Panc1 (cell line): Measurements from ENCODE around the gene LRP5. TPM values are rescaled to one million over a fixed set of nuclear protein-coding genes. Genes with fewer than 3 reads are reported as not detected.

ENCODE experiments used
- ATAC-seq: fragments of 200-7000 bp; cut with Tn5 transposase; 2 replicates; pipeline ENCODE4 v1.9.1; 2020; ENCODE audit warnings: mild to moderate bottlenecking, moderate library complexity
- BruUV-seq: library from RNA; stranded (reverse); fragments of 400-500 nt; replicated peaks from 2 replicates; lab custom pipeline; 2021; lab: Mats Ljungman, UMichigan
- CTCF ChIA-PET: fragments of 300-600 bp; sonication (Branson Sonifier 250); formaldehyde crosslinking; loops from one replicate; lab custom pipeline; 2022; ENCODE audit warnings: antibody characterized with exemption; lab: Charles Lee
- POLR2A ChIA-PET: fragments of 300-600 bp; sonication (Branson Sonifier 250); formaldehyde crosslinking; loops from one replicate; lab custom pipeline; 2022; ENCODE audit warnings: antibody characterized with exemption; lab: Charles Lee
- DNase-seq: peaks from one replicate; pipeline ENCODE4 v3.0.0-alpha.2; 2010; ENCODE audit warnings: low read depth, low spot score
- H3K27ac ChIP-seq: 2 replicates; pipeline ENCODE4 v1.5.1; 2011; ENCODE audit warnings: mild to moderate bottlenecking, low read length, inconsistent platforms
- H3K27me3 ChIP-seq: fragments of 200-500 bp; sonication (Bioruptor generic); 2 replicates; pipeline ENCODE4 v1.6.0; 2014; ENCODE audit warnings: low read length, inconsistent platforms; ENCODE audit not compliant: control insufficient read depth, insufficient read depth
- H3K36me3 ChIP-seq: fragments of 200-500 bp; sonication (Bioruptor generic); 2 replicates; pipeline ENCODE4 v1.5.1; 2014; ENCODE audit warnings: inconsistent platforms, mild to moderate bottlenecking, low read length, moderate library complexity; ENCODE audit not compliant: control insufficient read depth, insufficient read depth
- H3K4me1 ChIP-seq: 2 replicates; pipeline ENCODE4 v1.5.1; 2011; ENCODE audit warnings: inconsistent platforms, mild to moderate bottlenecking, low read length, moderate library complexity; ENCODE audit not compliant: control insufficient read depth, insufficient read depth
- H3K4me3 ChIP-seq, 2 experiments: 2 replicates each; pipeline ENCODE4 v1.5.1; 2011 to 2012; ENCODE audit warnings: low read depth in 2 of 2, low read length in 2 of 2, mild to moderate bottlenecking in 2 of 2, inconsistent platforms in 1 of 2, moderate library complexity in 1 of 2
- H3K9me3 ChIP-seq: fragments of 200-500 bp; sonication (Bioruptor generic); 2 replicates; pipeline ENCODE4 v1.5.1; 2014; ENCODE audit warnings: low read depth, mild to moderate bottlenecking, inconsistent platforms, low read length, moderate library complexity; ENCODE audit not compliant: control insufficient read depth, insufficient read depth
- POLR2AphosphoS5 ChIP-seq: IDR thresholded peaks from 2 replicates; pipeline ENCODE4 v1.6.1; 2012; ENCODE audit warnings: mild to moderate bottlenecking, low read depth, low read length, moderate library complexity
- REST ChIP-seq, 2 experiments: IDR thresholded peaks; 2 replicates each; pipeline ENCODE4 v1.6.1; 2011 to 2012; ENCODE audit warnings: low read depth in 2 of 2, control low read depth in 1 of 2, low read length in 1 of 2, mild to moderate bottlenecking in 1 of 2, moderate library complexity in 1 of 2; ENCODE audit not compliant: insufficient read depth in 1 of 2
- SIN3A ChIP-seq: IDR thresholded peaks from 2 replicates; pipeline ENCODE4 v1.6.1; 2012; ENCODE audit warnings: low read depth, mild to moderate bottlenecking, low read length, moderate library complexity, borderline replicate concordance; ENCODE audit not compliant: insufficient read depth
- TCF7L2 ChIP-seq: IDR thresholded peaks from 2 replicates; pipeline ENCODE4 v1.6.1; 2011; ENCODE audit warnings: mild to moderate bottlenecking, low read depth, low read length, inconsistent platforms
- in situ Hi-C: cut with HindIII; loops from 2 replicates; pipeline ENCODE4 v1.10.0; 2016; ENCODE audit warnings: low sequenced_read_pairs, low pct_unique_long_range_greater_than_20kb
- intact Hi-C: fragments of 100-400 bp; cut with micrococcal nuclease; formaldehyde crosslinking; loops from one replicate; pipeline ENCODE4 v1.10.0; 2022; ENCODE audit not compliant: unreplicated experiment
- total RNA-seq: library from RNA; stranded (reverse); gene quantifications from one replicate; pipeline ENCODE4 v1.2.1, GENCODE V29; 2021; ENCODE audit not compliant: unreplicated experiment
- TF ChIP-seq, protein P1 (sequence below): fragments of 450-650 bp; IDR thresholded peaks from 2 replicates; pipeline ENCODE4 v1.5.1; 2017; ENCODE audit warnings: mild to moderate bottlenecking

Gene LRP5
- total RNA-seq, 1 experiment from 2014 or later: 171 TPM

- ATAC-seq (no peak), DNase-seq (no peak)
- Histone ChIP-seq H3K9me3 (no peaks in the 10 kb centered on the region), H3K36me3 (no peaks in the 10 kb centered on the region), H3K27ac (no peak overlapping the region), H3K4me3 (no peak overlapping the region), H3K27me3 (no peaks in the 10 kb centered on the region), H3K4me1 (peaks cover 13% of the 10 kb centered on the region)
- no TSS peak for BruUV-seq
- in situ Hi-C loops (no loop called here), intact Hi-C loops (no loop called here)
- CTCF ChIA-PET: no interaction called here
- TF ChIP-seq TCF7L2 (no peak), SIN3A (no peak), POLR2AphosphoS5 (no peak), REST (IDR thresholded peaks at IDR 0.05; ENCODE audit: insufficient read depth in 1 of 2, low read depth in 2 of 2, low read length in 1 of 2) (no peak)
- TF ChIP-seq, protein P1, sequence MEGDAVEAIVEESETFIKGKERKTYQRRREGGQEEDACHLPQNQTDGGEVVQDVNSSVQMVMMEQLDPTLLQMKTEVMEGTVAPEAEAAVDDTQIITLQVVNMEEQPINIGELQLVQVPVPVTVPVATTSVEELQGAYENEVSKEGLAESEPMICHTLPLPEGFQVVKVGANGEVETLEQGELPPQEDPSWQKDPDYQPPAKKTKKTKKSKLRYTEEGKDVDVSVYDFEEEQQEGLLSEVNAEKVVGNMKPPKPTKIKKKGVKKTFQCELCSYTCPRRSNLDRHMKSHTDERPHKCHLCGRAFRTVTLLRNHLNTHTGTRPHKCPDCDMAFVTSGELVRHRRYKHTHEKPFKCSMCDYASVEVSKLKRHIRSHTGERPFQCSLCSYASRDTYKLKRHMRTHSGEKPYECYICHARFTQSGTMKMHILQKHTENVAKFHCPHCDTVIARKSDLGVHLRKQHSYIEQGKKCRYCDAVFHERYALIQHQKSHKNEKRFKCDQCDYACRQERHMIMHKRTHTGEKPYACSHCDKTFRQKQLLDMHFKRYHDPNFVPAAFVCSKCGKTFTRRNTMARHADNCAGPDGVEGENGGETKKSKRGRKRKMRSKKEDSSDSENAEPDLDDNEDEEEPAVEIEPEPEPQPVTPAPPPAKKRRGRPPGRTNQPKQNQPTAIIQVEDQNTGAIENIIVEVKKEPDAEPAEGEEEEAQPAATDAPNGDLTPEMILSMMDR: no peak
- POLR2A ChIA-PET: no interaction called here
These were observed 44.5 kb upstream of the LRP5 start for GRCh38 chr11:68267881-68268240.

GRCh38 chr11:68269414-68270081 lies 42.8 kb upstream of the LRP5 start:
- peaks cover 15% of the 10 kb centered on the region for H3K4me1 ChIP-seq
- no peaks in the 10 kb centered on the region for H3K27me3 ChIP-seq
- ATAC-seq: no peak
- DNase-seq: no peak
- no peak overlapping the region for H3K27ac ChIP-seq
- ChIA-PET CTCF (no interaction called here), POLR2A (no interaction called here)
- intact Hi-C loops (no loop called here), in situ Hi-C loops (no loop called here)
- no peaks in the 10 kb centered on the region for H3K9me3 ChIP-seq
- H3K36me3 ChIP-seq: no peaks in the 10 kb centered on the region
- no TSS peak for BruUV-seq
- no peak overlapping the region for H3K4me3 ChIP-seq
- TF ChIP-seq POLR2AphosphoS5 (no peak), TCF7L2 (no peak), SIN3A (no peak), REST (IDR thresholded peaks at IDR 0.05; ENCODE audit: insufficient read depth in 1 of 2, low read depth in 2 of 2, low read length in 1 of 2) (no peak)
- TF ChIP-seq, protein P1: no peak
